IPS DF 4.7 (cell line): ENCODE data around the gene IRX6.
A peak's percentile ranks its signal among the peaks of the same experiment; 100 is the strongest.

ENCODE experiments used
- DNase-seq: peaks from one replicate; pipeline ENCODE4 v3.0.0-alpha.2; 2013; ENCODE audit warnings: low spot score; ENCODE audit errors: extremely low read depth

Gene IRX6

DNA sequence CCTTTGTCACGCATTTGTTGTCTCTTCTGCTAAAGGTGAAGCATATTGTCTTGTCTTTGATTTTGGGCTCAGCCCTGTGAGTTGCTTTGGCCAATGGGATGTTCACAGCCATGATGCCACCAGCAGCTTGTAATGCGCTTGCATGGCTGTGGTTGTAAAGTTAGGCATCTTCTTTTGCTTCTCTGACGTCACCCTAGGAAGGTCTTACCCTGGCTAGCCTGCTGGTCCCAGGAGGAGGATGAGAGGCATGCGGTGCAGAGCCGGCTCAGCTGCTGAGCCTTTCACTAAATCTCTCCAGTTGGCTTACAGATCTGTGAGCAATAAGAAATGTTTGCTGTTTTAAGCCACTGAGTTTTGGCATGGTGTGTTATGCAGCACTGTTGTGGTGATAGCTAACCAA is 40.8 kb downstream of the IRX6 start:
- DNase-seq: no peak

DNA sequence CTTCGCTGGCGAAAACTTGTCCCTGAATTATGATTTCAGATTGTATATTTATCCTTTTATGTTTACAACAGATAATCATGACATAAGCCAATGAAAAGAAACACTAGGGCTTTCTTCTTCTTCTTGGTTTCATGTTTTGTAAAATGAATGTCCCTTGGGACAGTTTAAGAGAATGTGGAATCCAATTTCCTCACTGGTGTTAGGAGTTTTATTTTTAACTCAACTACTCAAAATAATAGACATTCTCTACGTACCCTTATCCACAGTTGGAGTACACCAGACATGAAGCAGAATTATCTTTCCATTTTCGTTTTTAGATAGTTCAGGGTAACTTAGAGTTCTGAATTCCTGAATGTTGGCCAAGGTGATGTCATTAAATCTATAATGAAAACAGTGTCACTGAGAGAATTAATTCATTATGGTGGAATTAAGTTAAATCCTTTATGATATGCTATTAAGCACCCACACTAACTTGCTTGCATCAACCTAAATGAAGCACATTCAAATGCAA is 43.4 kb downstream of the IRX6 start:
- no peak for DNase-seq

- DNase-seq: no peak
These were observed 44.0 kb downstream of the IRX6 start for GRCh38 chr16:55367866-55368603.

DNA sequence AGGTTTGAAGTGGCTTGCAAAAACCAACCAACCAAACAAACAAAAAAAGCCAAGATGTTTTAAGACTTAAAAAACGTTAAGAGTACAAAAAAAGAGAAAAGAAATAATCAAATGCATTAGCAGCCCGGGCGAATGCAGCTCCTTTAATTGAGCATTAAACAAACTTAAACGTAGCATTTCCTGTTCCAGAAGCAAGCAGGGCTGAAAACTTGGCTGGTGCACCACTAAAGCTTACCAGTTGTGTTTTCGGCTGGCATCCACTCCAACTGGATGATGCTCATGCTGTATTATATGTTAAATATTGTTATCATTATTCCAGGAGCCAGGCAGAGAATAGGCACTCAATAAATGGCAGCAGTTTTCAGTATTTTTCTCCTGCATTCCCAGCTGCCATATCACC is 45.1 kb downstream of the IRX6 start:
- no peak for DNase-seq

GRCh38 chr16:55370762-55371482 is 46.9 kb downstream of the IRX6 start:
- DNase-seq: peak; percentile 3

DNA sequence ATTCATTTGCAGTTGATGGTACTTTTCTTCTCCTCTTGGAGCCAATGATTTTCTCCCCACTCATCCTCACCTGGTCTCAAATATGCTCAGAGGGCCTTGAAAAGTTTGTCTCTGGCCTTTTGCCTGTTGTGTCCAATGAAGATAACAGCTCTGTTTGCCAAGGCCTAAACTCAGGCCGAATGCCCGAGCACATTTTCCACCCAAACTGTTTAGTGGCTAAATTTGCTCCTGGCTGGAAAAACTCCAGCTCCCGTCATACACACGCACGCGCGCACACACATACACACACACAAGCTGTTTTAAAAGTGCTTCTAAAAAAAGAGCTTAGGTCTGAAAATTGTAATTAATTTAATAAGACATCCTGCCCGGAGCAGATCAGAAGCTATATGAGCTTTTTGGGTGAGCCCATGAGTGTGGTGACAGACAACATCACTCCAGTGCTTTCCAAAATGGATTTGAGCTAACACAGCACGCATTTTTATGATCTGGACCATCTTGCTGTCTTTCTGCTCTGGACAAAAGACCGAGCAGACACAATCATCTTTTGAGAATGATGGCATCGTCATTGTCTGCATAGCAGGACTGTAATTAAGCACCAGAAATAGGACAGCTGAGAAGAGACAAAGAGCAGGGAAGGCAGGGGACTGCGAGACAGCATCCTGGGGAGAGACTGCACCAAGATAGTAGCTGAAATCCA is 48.9 kb downstream of the IRX6 start:
- no peak for DNase-seq

DNA sequence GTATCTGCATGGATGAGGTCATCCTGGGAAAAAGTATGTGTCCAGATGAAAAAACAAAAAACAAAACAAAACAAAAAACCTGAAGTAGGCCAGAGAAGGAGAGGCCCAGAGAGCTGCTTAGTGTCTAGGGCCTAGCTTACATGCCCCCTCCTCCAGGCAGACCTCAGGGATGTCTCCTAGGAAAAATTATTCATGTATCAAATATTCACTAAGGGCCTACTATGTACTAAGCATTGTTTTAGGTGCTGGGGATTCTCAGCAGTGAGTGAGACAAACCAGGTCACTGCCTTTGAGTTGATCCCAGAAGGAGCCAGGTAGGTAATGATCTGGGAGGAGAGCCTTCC is 49.5 kb downstream of the IRX6 start:
- no peak for DNase-seq

- no peak for DNase-seq
These were observed 52.0 kb downstream of the IRX6 start for GRCh38 chr16:55376045-55376444.

GRCh38 chr16:55376567-55377167 is 52.7 kb downstream of the IRX6 start:
- no peak for DNase-seq

DNA sequence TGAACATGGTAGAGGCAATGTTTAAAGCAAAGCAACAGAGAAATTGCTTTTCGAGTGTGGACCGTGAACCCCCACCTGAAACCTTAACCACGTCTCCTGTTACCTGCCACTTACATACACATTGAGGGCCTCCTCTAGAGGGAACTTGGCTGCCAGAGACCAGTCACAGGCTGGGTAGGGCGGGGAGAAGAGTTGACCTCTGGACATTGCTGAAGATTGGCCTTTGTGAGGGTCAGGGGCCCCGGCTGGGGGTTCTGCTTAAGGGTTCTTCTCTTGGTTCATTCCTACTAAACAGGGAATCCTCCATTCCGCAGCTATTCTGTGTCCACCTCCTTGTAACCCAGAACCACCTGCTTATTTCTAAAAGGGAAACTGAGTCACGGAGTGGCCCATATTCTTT is 53.8 kb downstream of the IRX6 start:
- no peak for DNase-seq

DNA sequence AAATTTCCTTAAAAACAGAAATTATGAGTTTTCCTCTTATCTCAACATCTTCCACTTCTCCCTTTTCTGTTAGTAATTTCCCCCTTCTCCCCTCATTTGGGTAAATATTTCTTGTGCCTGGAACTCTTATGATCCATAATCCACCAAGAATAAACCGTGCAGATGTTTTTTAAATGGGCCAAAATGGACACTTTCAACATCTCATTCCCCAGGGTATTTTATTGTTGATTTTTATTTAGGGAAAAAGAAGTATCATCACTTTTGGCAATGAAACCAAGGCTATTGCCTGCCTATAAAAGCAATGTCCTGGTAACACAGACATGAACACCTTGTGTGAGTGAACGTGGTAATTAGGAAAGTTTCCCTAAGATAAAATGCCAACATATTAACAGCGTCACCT is 54.6 kb downstream of the IRX6 start:
- DNase-seq: no peak

DNA sequence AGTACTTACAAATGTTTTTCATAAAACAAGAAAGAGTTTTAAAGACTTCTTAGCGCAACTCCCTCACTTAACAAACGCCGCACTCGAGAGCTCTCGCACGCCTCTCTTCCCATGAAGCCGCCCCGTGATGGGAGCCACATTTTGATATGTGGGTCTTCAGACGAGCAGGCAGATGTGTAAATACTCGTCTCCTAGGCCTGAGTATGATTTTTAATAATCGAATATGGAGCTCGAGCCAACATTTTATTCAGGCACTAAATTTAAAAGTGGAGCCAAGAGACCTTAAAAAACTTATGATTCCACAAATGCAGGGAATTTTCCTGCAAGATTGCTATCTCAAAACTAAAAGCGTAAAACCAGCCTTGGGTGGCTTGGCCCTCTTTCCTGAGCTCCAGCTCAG is 55.4 kb downstream of the IRX6 start:
- no peak for DNase-seq

- no peak for DNase-seq
These were observed 55.9 kb downstream of the IRX6 start for GRCh38 chr16:55379876-55380390.
